TTC549 (cell line): Measurements from ENCODE around the gene RASGEF1C.

ENCODE experiments used
- FAIRE-seq: peaks from 2 replicates; lab custom pipeline; 2012; peaks lifted over from hg19 to GRCh38; lab: Jason Lieb, UNC

RASGEF1C gene

GRCh38 chr5:180159756-180160155, 49.3 kb downstream of the RASGEF1C start:
- no peak for FAIRE-seq

- no peak for FAIRE-seq
Measured at GRCh38 chr5:180157866-180158265, 51.1 kb downstream of the RASGEF1C start.

GRCh38 chr5:180156141-180156540, 52.9 kb downstream of the RASGEF1C start:
- FAIRE-seq = no peak

- no peak for FAIRE-seq
Measured at GRCh38 chr5:180155365-180155926, 53.6 kb downstream of the RASGEF1C start.

- no peak for FAIRE-seq
Measured at GRCh38 chr5:180154821-180155364, 54.1 kb downstream of the RASGEF1C start.

- no peak for FAIRE-seq
Measured at GRCh38 chr5:180153991-180154390, 55.0 kb downstream of the RASGEF1C start.

- no peak for FAIRE-seq
Measured at GRCh38 chr5:180153099-180153498, 55.9 kb downstream of the RASGEF1C start.

- FAIRE-seq = no peak
Measured at GRCh38 chr5:180143656-180144364, 65.2 kb downstream of the RASGEF1C start.

GRCh38 chr5:180142824-180143610, 66.0 kb downstream of the RASGEF1C start:
- FAIRE-seq = no peak

GRCh38 chr5:180142021-180142765, 66.8 kb downstream of the RASGEF1C start:
- no peak for FAIRE-seq

- FAIRE-seq = no peak
Measured at GRCh38 chr5:180141068-180141660, 67.8 kb downstream of the RASGEF1C start.

GRCh38 chr5:180140571-180140970, 68.4 kb downstream of the RASGEF1C start:
- no peak for FAIRE-seq

- no peak for FAIRE-seq
Measured at GRCh38 chr5:180140079-180140554, 68.9 kb downstream of the RASGEF1C start.

- no peak for FAIRE-seq
Measured at GRCh38 chr5:180139731-180140055, 69.3 kb downstream of the RASGEF1C start.

- no peak for FAIRE-seq
Measured at GRCh38 chr5:180138976-180139730, 69.9 kb downstream of the RASGEF1C start.

GRCh38 chr5:180138214-180138975, 70.6 kb downstream of the RASGEF1C start:
- no peak for FAIRE-seq

GRCh38 chr5:180137401-180138213, 71.4 kb downstream of the RASGEF1C start:
- no peak for FAIRE-seq

GRCh38 chr5:180136630-180137381, 72.2 kb downstream of the RASGEF1C start:
- no peak for FAIRE-seq
